HepG2 (cell line): Measurements from ENCODE around the gene UBE2G2. TPM values are rescaled to one million over a fixed set of nuclear protein-coding genes. Genes with fewer than 3 reads are reported as not detected.

ENCODE experiments used
- ARHGAP35 ChIP-seq: sonication (generic); formaldehyde crosslinking; IDR thresholded peaks from 2 replicates; pipeline ENCODE4 v1.9.0; 2022; ENCODE audit warnings: mild to moderate bottlenecking, inconsistent platforms, moderate library complexity, missing genetic modification reagents, borderline replicate concordance
- FOXC1 ChIP-seq: sonication (generic); formaldehyde crosslinking; IDR thresholded peaks from 2 replicates; pipeline ENCODE4 v1.8.0; 2022; ENCODE audit warnings: mild to moderate bottlenecking, missing genetic modification reagents, borderline replicate concordance
- FOXJ3 ChIP-seq: sonication (generic); formaldehyde crosslinking; IDR thresholded peaks from 2 replicates; pipeline ENCODE4 v1.4.0; 2020; ENCODE audit warnings: missing genetic modification reagents, mild to moderate bottlenecking, borderline replicate concordance
- GABPB1 ChIP-seq: IDR thresholded peaks from 2 replicates; pipeline ENCODE4 v1.6.1; 2016; ENCODE audit warnings: mild to moderate bottlenecking, missing genetic modification reagents, moderate library complexity, missing compliant biosample characterization
- HDAC1 ChIP-seq: sonication (generic); formaldehyde crosslinking; IDR thresholded peaks from 2 replicates; pipeline ENCODE4 v1.5.1; 2020; ENCODE audit warnings: mild to moderate bottlenecking, missing genetic modification reagents
- KAT8 ChIP-seq: IDR thresholded peaks from 2 replicates; pipeline ENCODE4 v1.6.1; 2016; ENCODE audit warnings: missing genetic modification reagents, missing compliant biosample characterization
- KLF12 ChIP-seq: sonication (generic); formaldehyde crosslinking; IDR thresholded peaks from 2 replicates; pipeline ENCODE4 v1.4.0; 2020; ENCODE audit warnings: missing genetic modification reagents, borderline replicate concordance
- NPAS2 ChIP-seq: sonication (generic); formaldehyde crosslinking; IDR thresholded peaks from 2 replicates; pipeline ENCODE4 v1.8.0; 2022; ENCODE audit warnings: mild to moderate bottlenecking, missing genetic modification reagents, borderline replicate concordance
- NR2F1 ChIP-seq, 2 experiments: fragments of 450-650 bp in 1 of 2; formaldehyde crosslinking in 1 of 2; IDR thresholded peaks; 2 replicates each; pipeline versions ENCODE4 v1.5.0 to v1.6.1; 2016 to 2020; ENCODE audit warnings: mild to moderate bottlenecking in 1 of 2, missing compliant biosample characterization in 1 of 2, missing genetic modification reagents in 1 of 2, moderate library complexity in 1 of 2
- PAX8 ChIP-seq: sonication (generic); formaldehyde crosslinking; IDR thresholded peaks from 2 replicates; pipeline ENCODE4 v1.8.0; 2022; ENCODE audit warnings: mild to moderate bottlenecking, missing genetic modification reagents, borderline replicate concordance
- RAD21 ChIP-seq: fragments of 450-650 bp; formaldehyde crosslinking; IDR thresholded peaks from 2 replicates; pipeline ENCODE4 v1.5.0; 2020; ENCODE audit warnings: mild to moderate bottlenecking
- SIX4 ChIP-seq: sonication (generic); formaldehyde crosslinking; IDR thresholded peaks from 2 replicates; pipeline ENCODE4 v1.4.0; 2020; ENCODE audit warnings: missing genetic modification reagents
- SMAD3 ChIP-seq: sonication (generic); formaldehyde crosslinking; IDR thresholded peaks from 2 replicates; pipeline ENCODE4 v1.4.0; 2020; ENCODE audit warnings: missing genetic modification reagents
- TCF12 ChIP-seq, 2 experiments: fragments of 450-650 bp in 1 of 2; sonication (generic) in 1 of 2; formaldehyde crosslinking in 1 of 2; IDR thresholded peaks; 2 replicates each; pipeline versions ENCODE4 v1.6.1 to v1.8.0; 2017 to 2022; ENCODE audit warnings: antibody characterized with exemption in 1 of 2, mild to moderate bottlenecking in 1 of 2, missing genetic modification reagents in 1 of 2, moderate library complexity in 1 of 2
- ZFX ChIP-seq: sonication (generic); formaldehyde crosslinking; IDR thresholded peaks from 2 replicates; pipeline ENCODE4 v1.4.0; 2020; ENCODE audit warnings: mild to moderate bottlenecking, low read depth, missing genetic modification reagents, moderate library complexity
- ZNF703 ChIP-seq: sonication (generic); formaldehyde crosslinking; IDR thresholded peaks from 2 replicates; pipeline ENCODE4 v1.5.1; 2020; ENCODE audit warnings: missing genetic modification reagents, mild to moderate bottlenecking, moderate library complexity, borderline replicate concordance
- ZNF761 ChIP-seq: sonication (generic); formaldehyde crosslinking; conservative IDR thresholded peaks from 2 replicates; pipeline ENCODE4 v1.4.0; 2020; ENCODE audit warnings: mild to moderate bottlenecking, missing genetic modification reagents
- polyA plus RNA-seq, 8 experiments: library from polyadenylated mRNA; depleted of rRNA in 3 of 8; stranded (reverse) in 7 of 8; unstranded in 1 of 8; fragments of >200 nt; fragmentation: Illumina TruSeq in 4 of 8; extraction: Trizol in 4 of 8; gene quantifications; 2 replicates each; pipeline versions ENCODE4 v1.2.1 to v1.2.3, GENCODE V29; 2011 to 2016; ENCODE audit warnings: low read depth in 4 of 8, missing spikeins in 1 of 8, mixed read lengths in 1 of 8; ENCODE audit not compliant: insufficient read depth in 1 of 8
- total RNA-seq, 5 experiments: library from RNA; depleted of rRNA; stranded (reverse); fragments of >200 nt; fragmentation: Illumina TruSeq; extraction: Trizol; gene quantifications; 2 replicates each; pipeline ENCODE4 v1.2.3, GENCODE V29; 2016; ENCODE audit warnings: low read depth in 1 of 5
- TF ChIP-seq, protein P1 (sequence below): sonication (generic); formaldehyde crosslinking; IDR thresholded peaks from 2 replicates; pipeline ENCODE4 v1.5.1; 2020; ENCODE audit warnings: mild to moderate bottlenecking, missing genetic modification reagents, moderate library complexity
- TF ChIP-seq, protein P2 (sequence below): sonication (generic); formaldehyde crosslinking; IDR thresholded peaks from 2 replicates; pipeline ENCODE4 v1.5.0; 2020; ENCODE audit warnings: missing genetic modification reagents
- TF ChIP-seq, protein P3 (sequence below): sonication (generic); formaldehyde crosslinking; IDR thresholded peaks from 2 replicates; pipeline ENCODE4 v1.4.0; 2020; ENCODE audit warnings: missing genetic modification reagents

Gene UBE2G2
- total and polyA plus RNA-seq, 2 of the 13 experiments (the other 11 are each of a cell fraction or from before 2014, with no cell fraction given): 55.4 to 92.0 TPM

- TF ChIP-seq TCF12 (IDR thresholded peaks at IDR 0.05): no peak
- TF ChIP-seq TCF12 (CRISPR knock-in tag; IDR thresholded peaks at IDR 0.05): 0 out of 2 replicates have a peak, but pooled peaks have one; percentile 22
- TF ChIP-seq KAT8 (CRISPR knock-in tag): peak; percentile 21; the same call in 1 of the 2 replicates
- TF ChIP-seq PAX8 (CRISPR knock-in tag): peak; percentile 68; the same call in 1 of the 2 replicates
- TF ChIP-seq SIX4 (CRISPR knock-in tag): no peak
- 0 out of 2 replicates have a peak, but pooled peaks have one; percentile 8 for TF ChIP-seq FOXC1 (CRISPR knock-in tag)
- TF ChIP-seq ZFX: peak; percentile 74
- peak; percentile 72; the same call in 1 of the 2 replicates for TF ChIP-seq ZNF761 (CRISPR knock-in tag)
- no peak for TF ChIP-seq SMAD3
- TF ChIP-seq HDAC1 (CRISPR knock-in tag): 0 out of 2 replicates have a peak, but pooled peaks have one; percentile 30
- TF ChIP-seq KLF12 (CRISPR knock-in tag): no peak
- TF ChIP-seq ARHGAP35 (CRISPR knock-in tag): 0 out of 2 replicates have a peak, but pooled peaks have one; percentile 65
- no peak for TF ChIP-seq ZNF703
- TF ChIP-seq, protein P1, sequence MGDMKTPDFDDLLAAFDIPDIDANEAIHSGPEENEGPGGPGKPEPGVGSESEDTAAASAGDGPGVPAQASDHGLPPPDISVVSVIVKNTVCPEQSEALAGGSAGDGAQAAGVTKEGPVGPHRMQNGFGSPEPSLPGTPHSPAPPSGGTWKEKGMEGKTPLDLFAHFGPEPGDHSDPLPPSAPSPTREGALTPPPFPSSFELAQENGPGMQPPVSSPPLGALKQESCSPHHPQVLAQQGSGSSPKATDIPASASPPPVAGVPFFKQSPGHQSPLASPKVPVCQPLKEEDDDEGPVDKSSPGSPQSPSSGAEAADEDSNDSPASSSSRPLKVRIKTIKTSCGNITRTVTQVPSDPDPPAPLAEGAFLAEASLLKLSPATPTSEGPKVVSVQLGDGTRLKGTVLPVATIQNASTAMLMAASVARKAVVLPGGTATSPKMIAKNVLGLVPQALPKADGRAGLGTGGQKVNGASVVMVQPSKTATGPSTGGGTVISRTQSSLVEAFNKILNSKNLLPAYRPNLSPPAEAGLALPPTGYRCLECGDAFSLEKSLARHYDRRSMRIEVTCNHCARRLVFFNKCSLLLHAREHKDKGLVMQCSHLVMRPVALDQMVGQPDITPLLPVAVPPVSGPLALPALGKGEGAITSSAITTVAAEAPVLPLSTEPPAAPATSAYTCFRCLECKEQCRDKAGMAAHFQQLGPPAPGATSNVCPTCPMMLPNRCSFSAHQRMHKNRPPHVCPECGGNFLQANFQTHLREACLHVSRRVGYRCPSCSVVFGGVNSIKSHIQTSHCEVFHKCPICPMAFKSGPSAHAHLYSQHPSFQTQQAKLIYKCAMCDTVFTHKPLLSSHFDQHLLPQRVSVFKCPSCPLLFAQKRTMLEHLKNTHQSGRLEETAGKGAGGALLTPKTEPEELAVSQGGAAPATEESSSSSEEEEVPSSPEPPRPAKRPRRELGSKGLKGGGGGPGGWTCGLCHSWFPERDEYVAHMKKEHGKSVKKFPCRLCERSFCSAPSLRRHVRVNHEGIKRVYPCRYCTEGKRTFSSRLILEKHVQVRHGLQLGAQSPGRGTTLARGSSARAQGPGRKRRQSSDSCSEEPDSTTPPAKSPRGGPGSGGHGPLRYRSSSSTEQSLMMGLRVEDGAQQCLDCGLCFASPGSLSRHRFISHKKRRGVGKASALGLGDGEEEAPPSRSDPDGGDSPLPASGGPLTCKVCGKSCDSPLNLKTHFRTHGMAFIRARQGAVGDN: peak; percentile 56
- peak; percentile 51; the same call in 1 of the 2 replicates for TF ChIP-seq GABPB1
- TF ChIP-seq FOXJ3: no peak
- TF ChIP-seq NPAS2 (CRISPR knock-in tag): no peak; the same call in 1 of the 2 replicates
- TF ChIP-seq, protein P2, sequence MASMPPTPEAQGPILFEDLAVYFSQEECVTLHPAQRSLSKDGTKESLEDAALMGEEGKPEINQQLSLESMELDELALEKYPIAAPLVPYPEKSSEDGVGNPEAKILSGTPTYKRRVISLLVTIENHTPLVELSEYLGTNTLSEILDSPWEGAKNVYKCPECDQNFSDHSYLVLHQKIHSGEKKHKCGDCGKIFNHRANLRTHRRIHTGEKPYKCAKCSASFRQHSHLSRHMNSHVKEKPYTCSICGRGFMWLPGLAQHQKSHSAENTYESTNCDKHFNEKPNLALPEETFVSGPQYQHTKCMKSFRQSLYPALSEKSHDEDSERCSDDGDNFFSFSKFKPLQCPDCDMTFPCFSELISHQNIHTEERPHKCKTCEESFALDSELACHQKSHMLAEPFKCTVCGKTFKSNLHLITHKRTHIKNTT (CRISPR knock-in tag): no peak
- TF ChIP-seq RAD21 (CRISPR knock-in tag): peak; percentile 53
- no peak for TF ChIP-seq NR2F1 (CRISPR knock-in tag; IDR thresholded peaks at IDR 0.05)
- TF ChIP-seq, protein P3, sequence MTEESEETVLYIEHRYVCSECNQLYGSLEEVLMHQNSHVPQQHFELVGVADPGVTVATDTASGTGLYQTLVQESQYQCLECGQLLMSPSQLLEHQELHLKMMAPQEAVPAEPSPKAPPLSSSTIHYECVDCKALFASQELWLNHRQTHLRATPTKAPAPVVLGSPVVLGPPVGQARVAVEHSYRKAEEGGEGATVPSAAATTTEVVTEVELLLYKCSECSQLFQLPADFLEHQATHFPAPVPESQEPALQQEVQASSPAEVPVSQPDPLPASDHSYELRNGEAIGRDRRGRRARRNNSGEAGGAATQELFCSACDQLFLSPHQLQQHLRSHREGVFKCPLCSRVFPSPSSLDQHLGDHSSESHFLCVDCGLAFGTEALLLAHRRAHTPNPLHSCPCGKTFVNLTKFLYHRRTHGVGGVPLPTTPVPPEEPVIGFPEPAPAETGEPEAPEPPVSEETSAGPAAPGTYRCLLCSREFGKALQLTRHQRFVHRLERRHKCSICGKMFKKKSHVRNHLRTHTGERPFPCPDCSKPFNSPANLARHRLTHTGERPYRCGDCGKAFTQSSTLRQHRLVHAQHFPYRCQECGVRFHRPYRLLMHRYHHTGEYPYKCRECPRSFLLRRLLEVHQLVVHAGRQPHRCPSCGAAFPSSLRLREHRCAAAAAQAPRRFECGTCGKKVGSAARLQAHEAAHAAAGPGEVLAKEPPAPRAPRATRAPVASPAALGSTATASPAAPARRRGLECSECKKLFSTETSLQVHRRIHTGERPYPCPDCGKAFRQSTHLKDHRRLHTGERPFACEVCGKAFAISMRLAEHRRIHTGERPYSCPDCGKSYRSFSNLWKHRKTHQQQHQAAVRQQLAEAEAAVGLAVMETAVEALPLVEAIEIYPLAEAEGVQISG (CRISPR knock-in tag): 0 out of 2 replicates have a peak, but pooled peaks have one; percentile 12
Observed at GRCh38 chr21:44817914-44818639, 16.5 kb upstream of the UBE2G2 start, which contains the start of gene SUMO3 (continued).
